Endometrium (tissue), 2 donors: Measurements from ENCODE around the gene ITPA.
A peak's percentile ranks its signal among the peaks of the same experiment; 100 is the strongest.
"Not testable (repeated sequence)": the region's sequence is repeated elsewhere in the genome, so short reads cannot be mapped to it uniquely, and the experiment has no call there.

Experiments
- FAIRE-seq: peaks from 2 replicates; lab custom pipeline; 2012; peaks lifted over from hg19 to GRCh38; lab: Jason Lieb, UNC
- donor health status: control.
- donor health status: control.

Gene ITPA

GRCh38 chr20:3202965-3203314 is 6.4 kb upstream of the ITPA start:
- FAIRE-seq: no peak

DNA sequence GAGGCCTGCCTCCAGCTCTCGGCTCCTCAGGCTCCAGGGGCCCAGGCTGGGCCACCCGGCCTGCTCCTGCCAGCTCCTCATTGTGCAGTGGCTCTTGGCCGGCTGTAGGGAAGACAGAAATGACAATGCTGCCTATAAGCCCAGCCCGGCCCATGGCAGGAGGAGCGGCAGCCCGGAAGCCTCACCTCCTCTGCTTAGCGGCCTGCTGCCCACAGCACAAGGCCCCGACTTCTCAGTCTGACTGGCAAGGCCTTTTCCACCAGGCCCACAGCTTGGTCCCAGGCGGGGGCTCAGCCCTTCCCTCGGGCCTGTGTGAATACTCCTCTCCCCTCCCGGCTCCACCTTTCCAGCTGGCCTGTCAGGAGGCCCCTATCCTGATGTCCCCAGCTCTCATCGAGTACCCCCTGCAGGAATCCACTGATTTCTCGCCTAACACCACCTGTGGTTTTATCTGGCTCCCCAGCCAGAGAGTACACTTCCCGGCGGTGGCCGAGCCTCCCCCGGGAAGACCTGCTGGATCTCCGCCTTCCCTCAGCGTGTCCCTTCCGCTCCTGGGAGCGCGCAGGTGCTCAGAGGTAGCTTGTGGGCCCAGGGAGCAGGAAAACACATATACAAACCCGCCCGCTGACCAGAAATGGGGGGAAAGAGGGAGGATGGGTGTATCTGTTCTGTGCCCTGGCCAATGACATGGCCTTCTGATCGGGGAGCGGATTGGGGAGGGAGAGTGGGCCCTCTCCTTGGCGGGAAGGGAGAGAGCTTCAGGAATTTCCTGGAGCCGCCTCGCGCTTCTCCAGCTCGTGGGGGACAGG is 5.8 kb upstream of the ITPA start:
- no peak for FAIRE-seq

DNA sequence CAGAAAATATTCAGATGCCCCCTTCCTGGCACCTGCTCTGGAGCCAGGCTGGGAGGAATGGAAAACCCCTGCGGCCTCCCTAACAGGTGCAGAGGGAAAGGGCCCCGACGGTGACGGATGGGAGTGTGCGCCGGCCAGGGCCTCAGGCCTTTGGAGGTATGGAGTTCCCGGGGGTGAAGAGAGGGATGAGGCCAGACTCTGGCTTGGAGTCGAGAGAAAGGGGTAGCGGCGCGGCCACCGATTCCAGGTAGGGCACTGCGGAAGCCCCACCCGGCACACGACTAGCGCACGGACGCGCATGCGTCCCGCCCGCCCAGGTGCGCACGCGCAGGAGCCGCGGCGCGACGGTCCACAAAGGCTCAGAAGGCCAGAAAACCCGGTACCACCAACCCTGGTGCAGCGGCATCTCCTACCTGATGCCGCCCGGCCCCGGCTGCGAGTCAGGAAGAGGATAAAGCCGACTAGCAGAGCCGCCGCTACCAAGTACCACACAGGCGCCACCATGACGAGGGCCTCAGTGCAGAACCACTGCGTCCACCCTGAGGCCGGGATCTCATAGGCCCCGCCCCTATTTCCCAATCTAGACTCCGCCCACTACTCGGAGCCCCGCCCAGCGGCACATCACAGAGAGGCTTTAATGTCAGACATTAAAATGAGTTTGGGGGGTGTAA is 5.0 kb upstream of the ITPA start, which contains the start of gene DDRGK1:
TSS of gene DDRGK1 (minus strand) at position 559 of the 671 bp plus-strand sequence. CDS start at position 504, 55 bp downstream.
- peak; percentile 8 for FAIRE-seq

GRCh38 chr20:3208786-3209256 is 477 bp upstream of the ITPA start:
- FAIRE-seq: no peak

DNA sequence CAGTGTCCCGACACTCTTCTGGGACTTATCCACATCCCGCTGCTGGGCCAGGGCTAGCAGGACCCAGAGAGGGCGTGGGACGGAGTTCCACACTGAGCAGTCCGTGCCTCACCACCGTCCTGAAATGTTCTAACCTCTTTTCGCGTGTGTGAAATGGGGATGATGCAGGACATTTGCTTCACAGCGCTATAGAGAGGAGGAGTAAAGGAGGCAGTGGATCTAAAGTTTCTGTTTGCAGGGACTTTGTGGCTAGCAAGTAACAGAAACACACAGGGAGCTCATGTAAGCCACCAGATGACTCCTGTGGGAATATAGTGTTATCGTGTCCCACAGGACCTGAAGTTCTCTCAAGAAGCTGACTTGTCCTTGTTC is 634 bp downstream of the ITPA start:
- FAIRE-seq: no peak

DNA sequence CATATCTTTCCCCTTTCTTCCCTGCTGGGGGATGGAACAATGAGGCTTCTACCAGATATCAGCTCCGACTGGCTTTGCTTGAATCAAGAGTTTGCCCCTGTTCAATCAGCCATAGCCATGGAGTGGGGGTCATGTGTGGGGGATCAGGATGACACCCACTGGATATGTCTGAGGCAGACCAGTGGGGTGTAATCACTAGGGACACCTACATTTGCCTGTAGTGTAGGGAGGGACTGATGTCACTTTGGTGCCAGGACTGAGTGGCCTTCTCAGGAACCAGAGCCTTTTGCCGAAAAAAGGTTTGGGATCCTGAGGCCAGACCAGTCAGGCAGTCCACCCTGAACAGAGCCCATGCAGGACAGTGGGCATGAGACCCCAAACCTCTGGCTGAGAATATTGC is 1.0 kb downstream of the ITPA start:
- no peak for FAIRE-seq

DNA sequence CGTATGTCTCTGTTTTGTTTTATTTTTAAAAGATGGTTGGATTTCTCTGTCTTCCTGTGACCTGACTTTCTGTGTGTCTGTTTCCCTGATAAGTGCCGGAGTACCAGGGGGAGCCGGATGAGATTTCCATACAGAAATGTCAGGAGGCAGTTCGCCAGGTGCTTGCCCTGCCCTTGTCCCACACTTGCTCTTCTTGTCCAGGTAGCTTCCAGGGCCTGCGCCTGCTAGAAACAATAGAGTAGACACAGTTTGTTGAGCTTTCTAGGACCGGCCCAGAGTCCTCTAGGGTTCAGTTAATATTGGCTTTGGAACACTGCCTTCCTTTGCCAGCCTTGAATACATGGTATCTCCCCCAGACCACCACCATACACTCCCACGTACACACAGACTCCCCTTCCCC is 3.9 kb downstream of the ITPA start:
- no peak for FAIRE-seq

DNA sequence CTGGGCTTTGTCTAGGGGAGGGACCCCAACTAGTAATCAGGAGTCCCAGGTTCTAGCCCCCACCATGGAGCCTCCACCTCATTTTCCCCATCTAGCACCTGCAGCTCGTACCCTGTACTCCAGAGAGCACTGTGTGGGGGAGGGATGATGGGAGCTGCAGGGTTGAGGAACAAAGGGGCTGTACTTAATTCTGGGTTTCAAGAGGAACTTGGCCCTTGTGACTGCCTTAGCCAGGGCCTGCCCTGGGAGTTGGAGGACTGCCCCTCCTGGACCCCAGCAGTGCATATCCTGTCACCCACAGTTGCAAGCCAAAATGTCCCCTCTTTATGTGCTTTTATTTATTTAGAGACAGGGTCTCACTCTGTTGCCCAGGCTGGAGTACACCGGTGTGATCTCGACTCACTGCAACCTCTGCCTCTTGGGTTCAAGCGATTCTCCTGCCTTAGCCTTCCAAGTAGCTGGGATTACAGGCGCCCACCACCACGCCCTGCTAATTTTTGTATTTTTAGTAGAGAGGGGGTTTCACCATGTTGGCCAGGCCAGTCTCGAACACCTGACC is 6.1 kb downstream of the ITPA start:
- not testable (repeated sequence) for FAIRE-seq

DNA sequence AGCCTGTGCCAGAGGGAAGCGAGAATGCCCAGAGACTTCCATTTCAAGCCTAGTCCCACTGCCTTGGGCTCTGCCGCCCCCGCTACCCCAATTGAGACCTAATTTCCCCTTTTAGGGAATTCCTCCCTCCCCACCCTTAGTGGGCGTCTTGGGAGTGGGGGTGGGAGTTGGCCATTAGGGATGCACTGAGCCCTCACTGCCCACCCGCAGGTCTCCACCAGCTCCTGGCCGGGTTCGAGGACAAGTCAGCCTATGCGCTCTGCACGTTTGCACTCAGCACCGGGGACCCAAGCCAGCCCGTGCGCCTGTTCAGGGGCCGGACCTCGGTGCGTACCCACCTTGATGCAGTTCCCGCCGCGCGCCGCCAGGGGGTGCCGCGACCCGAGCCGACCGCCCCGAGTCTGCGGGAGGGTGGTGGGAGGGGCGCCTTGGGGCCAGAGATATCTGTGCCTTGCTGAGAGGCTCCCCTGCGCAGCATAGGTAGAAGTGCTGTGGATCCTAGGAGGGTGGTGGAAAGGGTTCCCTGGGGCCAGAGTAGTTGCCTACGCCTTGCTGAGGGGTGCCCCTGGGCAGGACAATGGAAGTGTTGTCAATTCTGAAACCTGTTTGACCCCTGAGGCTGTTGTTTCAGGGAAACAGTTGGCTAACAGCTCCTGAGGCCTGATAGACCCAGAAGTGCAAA is 9.2 kb downstream of the ITPA start:
- no peak for FAIRE-seq

GRCh38 chr20:3221398-3222226 is 12.3 kb downstream of the ITPA start:
- FAIRE-seq: no peak

GRCh38 chr20:3222635-3223600 is 13.6 kb downstream of the ITPA start:
- FAIRE-seq: no peak

- FAIRE-seq: no peak
Measured at GRCh38 chr20:3223651-3223993, 14.3 kb downstream of the ITPA start.

- no peak for FAIRE-seq
Measured at GRCh38 chr20:3223994-3224680, 14.8 kb downstream of the ITPA start.

DNA sequence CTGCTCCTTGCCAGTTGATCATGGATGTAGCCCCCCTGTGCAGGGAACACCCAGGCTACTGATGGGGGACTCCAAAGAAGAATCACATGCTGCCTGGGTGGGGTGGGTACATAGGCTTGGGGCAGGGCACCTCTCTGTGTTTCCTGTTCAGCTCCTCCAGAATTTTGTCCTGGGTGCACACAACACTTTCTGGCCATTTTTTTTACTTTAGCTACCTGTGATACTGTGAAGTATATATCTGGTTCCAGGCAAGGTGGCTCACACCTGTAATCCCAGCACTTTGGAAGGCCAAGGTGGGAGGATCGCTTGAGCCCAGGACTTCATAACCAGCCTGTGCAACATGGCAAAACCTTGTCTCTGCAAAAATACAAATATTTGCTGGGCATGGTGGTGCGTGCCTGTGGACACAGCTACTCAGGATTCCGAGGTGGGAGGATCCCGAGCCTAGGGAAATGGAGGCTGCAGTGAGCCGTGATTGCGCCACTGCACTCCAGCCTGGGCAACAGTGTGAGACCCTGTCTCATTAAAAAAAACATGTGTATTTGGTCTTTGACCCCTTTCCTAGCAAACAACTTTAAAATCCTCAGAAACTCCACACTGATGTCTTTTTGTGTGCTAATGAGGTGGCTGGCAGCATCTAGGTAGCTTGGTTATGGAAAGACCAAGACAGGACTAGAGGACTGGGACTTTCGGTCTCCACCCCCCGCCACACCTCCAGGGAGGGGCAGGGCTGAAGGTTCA is 15.6 kb downstream of the ITPA start:
- FAIRE-seq: no peak

- no peak for FAIRE-seq
Measured at GRCh38 chr20:3226093-3226492, 16.8 kb downstream of the ITPA start.

DNA sequence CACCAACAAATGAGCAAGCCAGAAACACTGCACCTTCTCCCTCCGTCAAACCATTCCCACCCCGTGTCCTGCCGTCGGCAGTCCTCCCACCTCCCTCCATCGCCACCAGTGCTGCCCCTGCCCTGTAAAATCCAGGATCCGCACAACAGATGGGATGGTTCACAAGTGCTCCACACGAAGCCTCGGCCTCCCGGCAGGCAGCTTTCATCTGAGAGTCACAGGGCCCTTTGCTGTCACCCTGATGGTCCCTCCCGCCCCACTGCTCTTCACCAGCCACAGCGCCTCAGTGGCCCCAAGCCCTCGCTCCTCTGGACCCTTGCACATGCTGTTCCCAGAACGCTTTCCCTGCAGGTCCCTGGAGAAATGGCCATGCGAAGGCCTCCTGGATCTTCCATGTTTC is 17.6 kb downstream of the ITPA start:
- no peak for FAIRE-seq

DNA sequence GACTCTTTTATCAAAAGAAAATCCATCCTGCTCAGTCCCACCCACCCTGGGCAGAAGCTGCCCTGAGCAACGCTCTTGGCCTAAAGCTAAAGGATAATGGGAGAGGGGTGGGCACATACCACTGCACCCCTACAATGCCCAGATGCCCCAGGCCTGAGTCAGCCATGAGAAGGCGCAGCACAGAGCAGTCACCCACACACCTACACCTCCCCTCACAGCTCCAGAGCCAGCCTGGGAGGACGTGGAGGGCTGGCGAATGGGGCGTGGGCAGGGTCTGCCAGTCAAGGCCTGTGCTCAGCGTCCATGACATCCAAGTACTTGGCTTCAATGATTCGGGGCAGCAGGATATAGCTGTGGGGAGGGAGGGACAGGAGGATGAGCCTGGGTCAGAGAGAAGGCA is 18.2 kb downstream of the ITPA start:
- no peak for FAIRE-seq

GRCh38 chr20:3227936-3228749 is 18.8 kb downstream of the ITPA start:
- no peak for FAIRE-seq

GRCh38 chr20:3228750-3229032 is 19.4 kb downstream of the ITPA start:
- FAIRE-seq: no peak
